ENCODE measurements around the gene SHC4. TPM values are rescaled to one million over a fixed set of nuclear protein-coding genes. Genes with fewer than 3 reads are reported as not detected.
"Not testable (repeated sequence)": the region's sequence is repeated elsewhere in the genome, so short reads cannot be mapped to it uniquely, and the experiment has no call there.

Gene SHC4
- polyA plus RNA-seq, 3 donors, result 0.09 TPM; not detected in 2

DNA sequence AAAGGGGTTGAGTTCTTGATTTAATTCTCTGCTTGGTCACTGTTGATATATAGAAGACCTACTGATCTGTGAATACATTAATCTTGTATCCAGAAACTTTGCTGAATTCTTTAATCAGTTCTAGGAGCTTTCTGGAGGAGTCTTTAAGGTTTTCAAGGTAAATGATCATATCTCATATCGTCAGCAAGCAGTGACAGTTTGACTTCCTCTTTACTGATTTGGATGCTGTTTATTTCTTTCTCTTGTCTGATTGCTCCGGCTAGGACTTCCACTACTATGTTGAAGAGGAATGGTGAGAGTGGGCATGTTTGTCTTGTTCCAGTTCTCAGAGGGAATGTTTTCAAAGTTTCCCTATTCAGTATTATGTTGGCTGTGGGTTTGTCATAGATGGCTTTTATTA, 54.4 kb downstream of the SHC4 start:
- not testable (repeated sequence) for H3K9me3 ChIP-seq (replicated peaks in 1 of 2; ENCODE audit: control insufficient read depth in 1 of 2, insufficient read depth in 1 of 2, low read length in 2 of 2); H3K4me2 ChIP-seq (replicated peaks; ENCODE audit: extremely low read depth, low read length, poor library complexity, severe bottlenecking)

GRCh38 chr15:48905847-48906246, 57.9 kb downstream of the SHC4 start:
- no peak for DNase-seq
- intact Hi-C loops (cut with micrococcal nuclease), result no loop called here
- Histone ChIP-seq H3K4me3 (replicated peaks in 1 of 3; ENCODE audit: low read depth in 2 of 3, low read length in 3 of 3) (no peak overlapping the region), H3K4me2 (replicated peaks; ENCODE audit: extremely low read depth, low read length, poor library complexity, severe bottlenecking) (no peak overlapping the region), H2AFZ (ENCODE audit: insufficient read depth, low read depth, low read length, poor library complexity, severe bottlenecking) (no peak overlapping the region), H3K9ac (ENCODE audit: insufficient read depth, low read length, poor library complexity, severe bottlenecking) (no peak overlapping the region), H3K4me1 (ENCODE audit: control insufficient read depth in 1 of 2, insufficient read depth in 2 of 2, low read length in 2 of 2) (no peaks in the 10 kb centered on the region), H3K27ac (ENCODE audit: low read depth in 1 of 2, low read length in 2 of 2) (no peak overlapping the region), H3K9me3 (replicated peaks in 1 of 2; ENCODE audit: control insufficient read depth in 1 of 2, insufficient read depth in 1 of 2, low read length in 2 of 2) (no peaks in the 10 kb centered on the region), H3K79me2 (ENCODE audit: insufficient read depth, low read length) (no peaks in the 10 kb centered on the region), H4K20me1 (ENCODE audit: insufficient read depth, low read length) (no peaks in the 10 kb centered on the region), H3K36me3 (replicated peaks in 1 of 2; ENCODE audit: control insufficient read depth in 1 of 2, insufficient read depth in 2 of 2, low read length in 2 of 2) (no peaks in the 10 kb centered on the region), H3K27me3 (ENCODE audit: control insufficient read depth in 2 of 2, insufficient read depth in 2 of 2, low read length in 2 of 2) (no peaks in the 10 kb centered on the region)
- WGBS (ENCODE audit: insufficient coverage), result no CpG with 5 or more reads among the region's 1 CpG
- H3K4me1 Mint-ChIP-seq, result no peaks in the 10 kb centered on the region
- H3K27me3 Mint-ChIP-seq (ENCODE audit: low read depth in 3 of 3), result peaks cover 0 to 5% (median 2%) of the 10 kb centered on the region in 3 donors
- H3K9me3 Mint-ChIP-seq, result peaks cover 0 to 10% (median 3%) of the 10 kb centered on the region in 7 donors
- H3K4me3 Mint-ChIP-seq, result no peak overlapping the region
- H3K36me3 Mint-ChIP-seq, result no peaks in the 10 kb centered on the region
- H3K27ac Mint-ChIP-seq, result no peak overlapping the region
- TF ChIP-seq, protein P1, sequence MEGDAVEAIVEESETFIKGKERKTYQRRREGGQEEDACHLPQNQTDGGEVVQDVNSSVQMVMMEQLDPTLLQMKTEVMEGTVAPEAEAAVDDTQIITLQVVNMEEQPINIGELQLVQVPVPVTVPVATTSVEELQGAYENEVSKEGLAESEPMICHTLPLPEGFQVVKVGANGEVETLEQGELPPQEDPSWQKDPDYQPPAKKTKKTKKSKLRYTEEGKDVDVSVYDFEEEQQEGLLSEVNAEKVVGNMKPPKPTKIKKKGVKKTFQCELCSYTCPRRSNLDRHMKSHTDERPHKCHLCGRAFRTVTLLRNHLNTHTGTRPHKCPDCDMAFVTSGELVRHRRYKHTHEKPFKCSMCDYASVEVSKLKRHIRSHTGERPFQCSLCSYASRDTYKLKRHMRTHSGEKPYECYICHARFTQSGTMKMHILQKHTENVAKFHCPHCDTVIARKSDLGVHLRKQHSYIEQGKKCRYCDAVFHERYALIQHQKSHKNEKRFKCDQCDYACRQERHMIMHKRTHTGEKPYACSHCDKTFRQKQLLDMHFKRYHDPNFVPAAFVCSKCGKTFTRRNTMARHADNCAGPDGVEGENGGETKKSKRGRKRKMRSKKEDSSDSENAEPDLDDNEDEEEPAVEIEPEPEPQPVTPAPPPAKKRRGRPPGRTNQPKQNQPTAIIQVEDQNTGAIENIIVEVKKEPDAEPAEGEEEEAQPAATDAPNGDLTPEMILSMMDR (IDR thresholded peaks at IDR 0.05), result no peak

More for the DNA sequence above, 54.4 kb downstream of the SHC4 start:
- H3K79me2 ChIP-seq (ENCODE audit: insufficient read depth, low read length); H3K27me3 ChIP-seq (ENCODE audit: control insufficient read depth in 2 of 2, insufficient read depth in 2 of 2, low read length in 2 of 2); H3K27me3 Mint-ChIP-seq (ENCODE audit: low read depth in 3 of 3); H3K4me1 ChIP-seq (ENCODE audit: control insufficient read depth in 1 of 2, insufficient read depth in 2 of 2, low read length in 2 of 2); H3K9me3 Mint-ChIP-seq; DNase-seq; H2AFZ ChIP-seq (ENCODE audit: insufficient read depth, low read depth, low read length, poor library complexity, severe bottlenecking); H3K4me3 Mint-ChIP-seq; H3K27ac ChIP-seq (ENCODE audit: low read depth in 1 of 2, low read length in 2 of 2); intact Hi-C loops (cut with micrococcal nuclease); H3K36me3 Mint-ChIP-seq; H3K27ac Mint-ChIP-seq; H3K4me1 Mint-ChIP-seq; H3K4me3 ChIP-seq (replicated peaks in 1 of 3; ENCODE audit: low read depth in 2 of 3, low read length in 3 of 3); H3K36me3 ChIP-seq (replicated peaks in 1 of 2; ENCODE audit: control insufficient read depth in 1 of 2, insufficient read depth in 2 of 2, low read length in 2 of 2); H4K20me1 ChIP-seq (ENCODE audit: insufficient read depth, low read length); H3K9ac ChIP-seq (ENCODE audit: insufficient read depth, low read length, poor library complexity, severe bottlenecking): not testable (repeated sequence)
- 60% methylated on average over 1 of the region's 2 CpGs for WGBS (ENCODE audit: insufficient coverage)

Data from CD14-positive monocyte (primary cell).